Right lobe of liver (tissue), 6 donors: ENCODE data around the gene INPP5A. TPM values are rescaled to one million over a fixed set of nuclear protein-coding genes. Genes with fewer than 3 reads are reported as not detected.

ENCODE experiments used
- ATAC-seq, 4 donors: fragments of 200-7000 bp; cut with Tn5 transposase; one replicate each; pipeline ENCODE4 v1.9.1; 2020; ENCODE audit warnings: mild to moderate bottlenecking in 4 of 4, moderate library complexity in 4 of 4
- DNase-seq, 3 donors: peaks; one replicate each; pipeline ENCODE4 v3.0.0-alpha.2; 2020
- H3K27ac ChIP-seq, 3 donors: fragments of 200-600 bp; one replicate each; pipeline ENCODE4 v1.8.0; 2022
- H3K27me3 ChIP-seq, 2 donors: fragments of 200-600 bp; one replicate each; pipeline ENCODE4 v1.8.0; 2022
- H3K36me3 ChIP-seq, 4 donors: fragments of 200-600 bp; sonication (generic) in 1 of 4; one replicate each; pipeline versions ENCODE4 v1.5.1 to v1.8.0; 2017 to 2022; ENCODE audit warnings: control low read depth in 1 of 4
- H3K4me1 ChIP-seq, 4 donors: fragments of 200-600 bp; sonication (generic) in 1 of 4; one replicate each; pipeline versions ENCODE4 v1.5.1 to v1.8.0; 2017 to 2022; ENCODE audit warnings: control low read depth in 1 of 4
- H3K4me3 ChIP-seq, 3 donors: fragments of 200-600 bp; one replicate each; pipeline ENCODE4 v1.8.0; 2022
- H3K9me3 ChIP-seq, 4 donors: fragments of 200-600 bp; sonication (generic) in 1 of 4; one replicate each; pipeline versions ENCODE4 v1.5.1 to v1.8.0; 2017 to 2022; ENCODE audit warnings: control low read depth in 1 of 4
- POLR2A ChIP-seq: fragments of 450-650 bp; IDR thresholded peaks from one replicate; pipeline ENCODE4 v1.6.1; 2017; ENCODE audit warnings: antibody characterized with exemption, mild to moderate bottlenecking
- WGBS: methylation state at CpG from one replicate; pipeline ENCODE4 v1.1.6; 2018; ENCODE audit warnings: low coverage, low lambda C conversion rate; ENCODE audit not compliant: insufficient coverage; ENCODE audit errors: missing lambda C conversion rate; 5-methylcytosine and 5-hydroxymethylcytosine counted together
- intact Hi-C, 2 donors: fragments of 100-400 bp; cut with DNase I; formaldehyde crosslinking; loops; one replicate each; pipeline versions ENCODE4 v1.11.2 to v1.14.1; 2022
- total RNA-seq, 6 experiments: library from RNA; depleted of rRNA in 2 of 6; stranded (reverse); fragments of >200 nt in 2 of 6; fragmentation: NEBNext Ultra II Directional in 3 of 6; extraction: Animal tissue kit (Norgen Biotek cat#: 25700) in 3 of 6; gene quantifications; one replicate each; pipeline versions ENCODE4 v1.1.0 to v1.2.4, GENCODE V29; 2016 to 2023
- TF ChIP-seq, protein P1 (sequence below), 4 donors: fragments of 200-600 bp in 3 of 4; fragments of 450-650 bp in 1 of 4; IDR thresholded peaks; one replicate each; pipeline versions ENCODE4 v1.5.1 to v1.8.0; 2016 to 2022; ENCODE audit warnings: antibody characterized with exemption in 4 of 4, mild to moderate bottlenecking in 2 of 4
- donor health status: DM: no; HTN: yes; CAD: no.
- donor health status: DM: no; HTN: no; CAD: no.
- donor health status: DM: no; HTN: no; CAD: no.
- donor health status: DM: no; HTN: yes; CAD: no.
- donor health status: DM: no; HTN: yes; CAD: no.

The INPP5A gene
- total RNA-seq, 6 experiments from 2014 or later: 12.5 to 24.6 (median 16.9) TPM

DNA sequence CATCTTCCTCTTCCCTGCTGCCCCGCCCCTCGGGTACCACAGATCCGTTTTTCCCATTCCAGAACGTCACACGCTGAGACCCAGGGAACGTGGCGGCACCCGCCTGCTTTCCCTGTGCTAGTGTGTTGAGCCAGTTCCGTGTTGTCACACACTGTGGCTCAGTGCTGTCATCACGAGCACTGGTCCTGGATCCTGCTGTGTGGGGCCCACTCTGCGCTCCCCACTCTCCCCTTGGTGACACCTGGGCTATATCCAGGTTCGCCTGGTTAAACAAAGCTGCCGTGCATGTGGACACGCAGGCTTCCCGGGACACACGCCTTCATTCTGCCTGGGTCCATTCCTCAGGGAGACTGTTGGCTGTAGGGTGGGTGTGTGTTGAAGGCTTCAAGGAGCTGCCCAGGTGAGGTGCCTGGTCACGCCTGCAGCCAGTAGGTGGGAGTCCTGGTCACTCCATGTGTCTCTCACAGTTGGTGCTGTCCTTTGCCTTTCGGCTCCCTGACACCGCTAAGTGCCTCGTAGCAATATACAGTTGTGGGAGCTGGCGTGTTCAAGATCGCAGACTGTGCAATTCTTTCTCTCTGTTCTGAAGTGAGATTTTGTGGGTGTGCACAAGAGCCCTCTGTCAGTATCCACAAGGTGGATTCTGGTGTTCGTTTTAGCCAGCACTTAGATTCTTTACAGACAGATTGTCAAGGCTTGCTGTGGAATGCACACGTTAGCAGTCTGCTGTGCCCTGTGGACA lies 88.6 kb downstream of the INPP5A start:
- DNase-seq (peak in 2 of 3 donors; percentile 38 to 44), ATAC-seq (no peak)
- no peak overlapping the region for H3K4me3 ChIP-seq
- 78% methylated on average over 5 of the region's 24 CpGs for WGBS
- intact Hi-C loops: no loop called here
- no peaks in the 10 kb centered on the region for H3K36me3 ChIP-seq
- no peaks in the 10 kb centered on the region for H3K27me3 ChIP-seq
- H3K9me3 ChIP-seq: no peaks in the 10 kb centered on the region
- H3K4me1 ChIP-seq: peaks cover 0 to 3% (median 0%) of the 10 kb centered on the region in 4 donors
- no peak overlapping the region for H3K27ac ChIP-seq
- no peak for TF ChIP-seq POLR2A
- TF ChIP-seq, protein P1, sequence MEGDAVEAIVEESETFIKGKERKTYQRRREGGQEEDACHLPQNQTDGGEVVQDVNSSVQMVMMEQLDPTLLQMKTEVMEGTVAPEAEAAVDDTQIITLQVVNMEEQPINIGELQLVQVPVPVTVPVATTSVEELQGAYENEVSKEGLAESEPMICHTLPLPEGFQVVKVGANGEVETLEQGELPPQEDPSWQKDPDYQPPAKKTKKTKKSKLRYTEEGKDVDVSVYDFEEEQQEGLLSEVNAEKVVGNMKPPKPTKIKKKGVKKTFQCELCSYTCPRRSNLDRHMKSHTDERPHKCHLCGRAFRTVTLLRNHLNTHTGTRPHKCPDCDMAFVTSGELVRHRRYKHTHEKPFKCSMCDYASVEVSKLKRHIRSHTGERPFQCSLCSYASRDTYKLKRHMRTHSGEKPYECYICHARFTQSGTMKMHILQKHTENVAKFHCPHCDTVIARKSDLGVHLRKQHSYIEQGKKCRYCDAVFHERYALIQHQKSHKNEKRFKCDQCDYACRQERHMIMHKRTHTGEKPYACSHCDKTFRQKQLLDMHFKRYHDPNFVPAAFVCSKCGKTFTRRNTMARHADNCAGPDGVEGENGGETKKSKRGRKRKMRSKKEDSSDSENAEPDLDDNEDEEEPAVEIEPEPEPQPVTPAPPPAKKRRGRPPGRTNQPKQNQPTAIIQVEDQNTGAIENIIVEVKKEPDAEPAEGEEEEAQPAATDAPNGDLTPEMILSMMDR (IDR thresholded peaks at IDR 0.05): no peak

DNA sequence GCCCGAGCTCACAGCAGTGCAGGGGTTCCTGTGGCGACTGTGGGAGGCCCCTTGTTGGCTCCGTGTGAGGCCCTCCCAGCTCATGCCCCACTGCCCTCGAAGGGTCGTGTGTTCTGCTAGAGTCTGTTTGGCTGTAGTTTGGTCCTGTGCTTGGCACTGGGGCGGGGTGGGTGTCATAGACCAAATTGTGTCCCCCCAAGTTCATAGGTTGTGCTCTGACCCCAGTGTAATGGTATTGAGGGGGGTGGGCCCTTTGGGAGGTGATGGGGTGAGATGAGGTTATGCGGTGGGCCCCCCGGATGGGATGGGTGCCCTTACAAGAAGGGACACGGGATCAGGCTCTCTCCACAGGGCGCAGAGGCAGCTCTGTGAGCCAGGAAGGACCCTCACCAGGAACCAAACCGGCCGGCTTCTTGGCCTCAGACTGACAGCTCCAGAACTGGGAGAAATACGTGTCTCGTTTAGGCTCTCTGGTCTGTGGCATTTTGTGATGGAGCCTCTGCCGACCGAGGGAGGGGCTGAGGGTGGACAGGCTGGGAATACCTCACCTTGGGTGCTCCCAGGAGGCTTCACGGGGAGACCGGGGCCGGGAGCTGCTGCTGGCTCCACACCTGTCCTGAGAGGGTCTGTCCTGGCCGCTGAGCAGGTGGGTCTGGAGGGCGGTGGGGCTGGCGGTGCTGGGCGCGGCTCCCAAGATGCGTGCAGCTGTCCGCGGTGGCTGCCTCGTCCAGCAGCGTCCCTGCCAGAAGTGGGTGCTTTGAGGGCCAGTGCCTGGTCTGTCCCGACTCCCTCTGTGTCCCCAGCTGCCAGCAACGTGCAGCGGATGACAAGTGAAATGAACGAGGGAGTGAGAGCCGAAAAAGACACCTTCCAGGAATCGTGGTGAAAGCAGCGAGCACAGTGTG lies 89.4 kb downstream of the INPP5A start:
- Histone ChIP-seq H3K27ac (no peak overlapping the region), H3K36me3 (no peaks in the 10 kb centered on the region), H3K9me3 (no peaks in the 10 kb centered on the region), H3K4me1 (peaks cover 0 to 3% (median 0%) of the 10 kb centered on the region in 4 donors), H3K4me3 (no peak overlapping the region), H3K27me3 (no peaks in the 10 kb centered on the region)
- DNase-seq (peak in 2 of 3 donors; percentile 34 to 52), ATAC-seq (no peak)
- no peak for TF ChIP-seq POLR2A
- TF ChIP-seq, protein P1 (IDR thresholded peaks at IDR 0.05): no peak
- WGBS: 84% methylated on average over 12 of the region's 36 CpGs
- intact Hi-C loops: no loop called here

DNA sequence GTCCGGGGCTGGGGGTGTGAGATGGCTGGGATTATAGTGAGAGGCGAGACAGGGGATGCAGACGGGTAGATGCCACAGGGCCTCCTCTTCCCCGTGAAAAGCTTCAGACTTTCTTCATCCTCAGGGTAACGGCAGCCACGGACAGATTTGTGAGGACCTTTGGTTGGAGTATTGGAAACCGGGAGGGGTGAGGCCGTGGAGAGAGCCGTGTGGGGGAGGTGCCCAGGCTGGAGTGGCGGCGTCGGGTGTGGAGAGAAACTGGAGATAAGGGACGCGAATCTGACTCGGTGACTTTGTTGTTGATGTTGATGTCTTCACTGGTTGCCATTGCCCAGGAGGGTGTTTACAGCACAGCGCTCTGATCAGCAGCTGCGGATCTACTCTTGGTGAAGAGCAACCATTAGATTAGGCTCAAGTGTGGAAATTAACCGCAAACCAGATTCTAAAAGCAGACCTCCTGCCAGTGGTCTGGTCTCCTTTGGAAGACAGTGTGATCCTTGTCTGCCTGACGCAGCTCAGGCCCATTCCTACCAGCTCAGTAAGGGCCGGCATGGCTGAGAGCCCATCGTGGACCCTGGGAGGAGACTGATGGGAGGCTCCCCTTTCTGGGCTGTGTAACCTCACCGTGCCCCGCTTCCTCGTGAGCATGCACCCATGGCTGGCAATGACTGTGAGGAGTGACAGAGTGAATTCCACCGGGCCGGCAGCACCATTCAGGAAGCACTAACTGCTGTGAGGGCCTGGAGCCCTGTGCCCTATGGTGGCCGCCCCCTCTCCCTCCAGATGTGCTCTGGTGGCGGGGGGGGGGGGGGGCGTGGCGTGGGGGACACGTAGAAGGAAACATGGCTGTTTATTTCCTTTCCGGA lies 90.3 kb downstream of the INPP5A start:
- Histone ChIP-seq H3K36me3 (no peaks in the 10 kb centered on the region), H3K27me3 (no peaks in the 10 kb centered on the region), H3K27ac (peak overlapping the region in 1 of 3 donors; percentile 37), H3K4me3 (no peak overlapping the region), H3K4me1 (peaks cover 0 to 3% (median 0%) of the 10 kb centered on the region in 4 donors), H3K9me3 (no peaks in the 10 kb centered on the region)
- ATAC-seq (peak; percentile 6 to 29 (median 22)), DNase-seq (peak in 1 of 3 donors; percentile 50)
- WGBS: 77% methylated on average over 21 of the region's 32 CpGs
- TF ChIP-seq, protein P1 (IDR thresholded peaks at IDR 0.05): no peak
- no peak for TF ChIP-seq POLR2A
- intact Hi-C loops: no loop called here
